DMS153 treated with DMSO at 0.1 percent for 48 hours (cell line): ENCODE measurements around the gene DDIAS.
"Not testable (repeated sequence)": the region's sequence is repeated elsewhere in the genome, so short reads cannot be mapped to it uniquely, and the experiment has no call there.

Experiments
- DNase-seq: peaks from one replicate; lab custom pipeline; 2025; ENCODE audit not compliant: unreplicated experiment; lab: John Stamatoyannopoulos, UW

Gene DDIAS

GRCh38 chr11:82924522-82925224 is 23.1 kb downstream of the DDIAS start:
- DNase-seq: no peak

GRCh38 chr11:82927264-82927880 is 25.8 kb downstream of the DDIAS start:
- peak; percentile 74 for DNase-seq

GRCh38 chr11:82929121-82929520 is 27.6 kb downstream of the DDIAS start:
- DNase-seq: no peak

- DNase-seq: no peak
These were observed 28.7 kb downstream of the DDIAS start for GRCh38 chr11:82930229-82930628.

DNA sequence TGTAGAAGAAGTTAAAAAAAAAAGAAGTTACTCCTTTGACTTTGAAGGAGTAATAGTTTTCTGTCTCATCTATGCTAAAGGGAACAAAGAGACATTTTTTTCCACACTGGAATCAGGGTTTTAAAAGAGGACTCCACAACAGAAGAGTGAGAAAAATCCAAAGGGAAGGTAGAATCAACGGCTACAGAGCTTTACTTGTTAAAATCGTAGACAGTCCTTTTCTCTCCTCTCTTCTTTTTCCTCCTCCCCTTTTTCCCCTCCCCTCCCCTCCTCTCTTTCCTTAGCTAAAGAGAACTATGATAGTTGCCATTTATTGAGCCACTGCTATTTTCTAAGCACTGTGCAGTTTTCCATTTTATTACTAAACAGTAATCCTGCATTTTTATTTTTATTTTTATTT is 29.2 kb downstream of the DDIAS start:
- DNase-seq: no peak

GRCh38 chr11:82932564-82932963 is 31.0 kb downstream of the DDIAS start:
- no peak for DNase-seq

DNA sequence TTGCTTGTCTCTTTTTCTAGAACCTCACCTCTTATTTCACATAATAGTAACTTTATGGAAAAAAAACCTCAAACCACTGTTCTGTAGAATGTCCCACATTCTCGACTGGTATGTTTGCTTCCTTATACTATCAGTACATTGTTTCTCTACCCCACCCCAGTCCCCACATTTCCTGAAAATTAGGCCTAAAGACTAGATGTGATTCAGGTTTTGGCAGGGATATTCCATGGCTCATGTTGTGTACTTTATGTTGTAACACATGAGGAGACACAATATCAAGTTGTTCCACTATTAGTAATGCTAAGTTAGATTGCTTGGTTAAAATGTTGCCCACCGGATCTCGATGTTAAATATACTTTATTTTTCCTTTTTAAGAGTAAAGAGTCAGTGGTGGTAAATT is 34.7 kb downstream of the DDIAS start:
- DNase-seq: no peak

GRCh38 chr11:82937554-82937953 is 36.0 kb downstream of the DDIAS start:
- DNase-seq: no peak

DNA sequence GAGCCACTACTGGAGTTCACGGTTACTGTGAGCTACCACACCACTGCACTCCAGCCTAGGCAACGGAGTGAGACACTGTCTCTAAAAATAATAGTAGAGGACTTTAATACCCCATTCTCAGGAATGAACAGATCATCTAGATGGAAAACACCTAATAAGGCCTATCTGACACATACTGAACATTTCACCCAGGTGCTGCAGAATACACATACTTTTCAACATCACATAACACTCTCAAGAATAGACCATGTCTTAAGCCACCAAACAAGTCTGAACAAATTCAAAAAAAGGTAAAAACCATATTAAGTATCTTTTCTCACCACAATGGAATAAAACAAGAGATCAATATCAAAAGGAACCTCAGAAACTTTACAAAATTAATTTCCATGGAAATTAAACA is 37.9 kb downstream of the DDIAS start:
- no peak for DNase-seq

- DNase-seq: no peak
These were observed 40.8 kb downstream of the DDIAS start for GRCh38 chr11:82942376-82942775.

DNA sequence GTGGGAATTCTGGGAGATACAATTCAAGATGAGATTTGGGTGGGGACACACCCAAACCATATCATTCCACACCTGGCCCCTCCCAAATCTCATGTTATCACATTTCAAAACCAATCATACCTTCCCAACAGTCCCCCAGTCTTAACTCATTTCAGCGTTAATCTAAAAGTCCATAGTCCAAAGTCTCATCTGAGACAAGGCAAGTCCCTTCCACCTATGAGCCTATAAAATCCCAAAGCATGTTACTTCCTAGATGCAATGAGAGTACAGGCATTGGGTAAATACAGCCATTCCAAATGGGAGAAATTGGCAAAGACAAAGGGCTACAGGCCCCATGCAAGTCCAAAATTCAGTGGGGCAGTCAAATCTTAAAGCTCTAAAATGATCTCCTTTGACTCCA is 41.9 kb downstream of the DDIAS start:
- not testable (repeated sequence) for DNase-seq

DNA sequence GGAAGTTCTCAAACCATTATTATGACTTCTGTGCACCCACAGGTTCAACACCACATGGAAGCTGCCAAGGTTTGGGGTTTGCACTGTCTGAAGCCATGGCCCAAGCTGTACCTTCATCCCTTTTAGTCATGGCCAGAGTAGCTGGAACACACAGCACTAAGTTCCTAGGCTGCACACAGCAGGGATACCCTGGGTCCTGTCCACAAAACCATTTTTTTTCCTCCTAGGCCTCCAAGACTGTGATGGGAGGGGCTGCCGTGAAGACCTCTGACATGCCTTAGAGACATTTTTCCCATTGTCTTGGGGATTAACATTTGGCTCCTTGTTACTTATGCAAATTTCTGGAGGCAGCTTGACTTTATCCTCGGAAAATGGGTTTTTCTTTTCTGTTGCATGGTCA is 42.7 kb downstream of the DDIAS start:
- DNase-seq: no peak

DNA sequence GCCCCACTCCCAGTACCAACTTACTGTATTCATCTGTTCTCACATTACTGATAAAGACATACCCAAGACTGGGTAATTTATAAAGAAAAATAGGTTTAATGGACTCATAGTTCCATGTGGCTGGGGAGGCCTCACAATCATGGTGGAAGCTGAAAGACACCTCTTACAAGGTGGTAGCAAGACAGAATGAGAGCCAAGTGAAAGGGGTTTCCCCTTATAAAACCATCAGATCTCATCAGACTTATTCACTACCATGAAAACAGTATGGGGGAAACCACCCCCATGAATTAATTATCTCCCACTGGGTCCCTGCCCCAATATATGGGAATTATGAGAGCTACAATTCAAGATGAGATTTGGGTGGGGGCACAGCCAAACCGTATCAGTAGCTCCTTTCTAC is 43.5 kb downstream of the DDIAS start:
- DNase-seq: not testable (repeated sequence)

DNA sequence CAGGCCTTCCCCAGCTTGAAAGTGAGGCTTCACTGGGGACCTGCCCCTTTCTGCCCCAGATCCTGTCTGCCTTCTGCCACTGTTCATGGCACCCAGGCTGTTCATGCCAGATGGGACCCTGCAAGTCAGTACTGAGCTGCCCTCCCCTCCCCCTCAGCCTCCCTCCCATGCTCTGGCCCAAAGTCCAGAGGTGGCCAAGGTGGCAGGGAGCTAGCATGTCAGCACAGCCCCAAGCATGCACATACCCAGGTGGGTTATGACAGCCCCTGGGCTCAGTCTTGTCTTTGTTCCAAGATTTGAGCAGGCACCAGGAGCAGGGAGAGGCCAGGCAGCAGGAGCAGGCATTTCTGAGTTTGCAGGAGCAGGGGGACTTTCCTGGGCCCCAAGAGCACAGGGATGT is 44.1 kb downstream of the DDIAS start:
- no peak for DNase-seq

GRCh38 chr11:82949352-82949751 is 47.8 kb downstream of the DDIAS start:
- DNase-seq: no peak

DNA sequence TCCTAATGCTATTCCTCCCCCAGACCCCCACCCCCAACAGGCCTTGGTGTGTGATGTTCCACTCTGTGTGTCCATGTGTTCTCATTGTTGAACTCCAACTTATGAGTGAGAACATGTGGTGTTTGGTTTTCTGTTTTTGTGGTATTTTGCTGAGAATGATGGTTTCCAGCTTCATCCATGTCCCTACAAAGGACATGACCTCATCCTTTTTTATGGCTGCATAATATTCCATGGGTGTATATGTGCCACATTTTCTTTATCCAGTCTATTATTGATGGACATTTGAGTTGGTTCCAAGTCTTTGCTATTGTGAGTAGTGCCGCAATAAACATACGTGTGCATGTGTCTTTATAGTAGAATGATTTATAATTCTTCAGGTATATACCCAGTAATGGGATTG is 49.0 kb downstream of the DDIAS start:
- not testable (repeated sequence) for DNase-seq

- peak; percentile 28 for DNase-seq
These were observed 54.4 kb downstream of the DDIAS start for GRCh38 chr11:82955736-82956453.

DNA sequence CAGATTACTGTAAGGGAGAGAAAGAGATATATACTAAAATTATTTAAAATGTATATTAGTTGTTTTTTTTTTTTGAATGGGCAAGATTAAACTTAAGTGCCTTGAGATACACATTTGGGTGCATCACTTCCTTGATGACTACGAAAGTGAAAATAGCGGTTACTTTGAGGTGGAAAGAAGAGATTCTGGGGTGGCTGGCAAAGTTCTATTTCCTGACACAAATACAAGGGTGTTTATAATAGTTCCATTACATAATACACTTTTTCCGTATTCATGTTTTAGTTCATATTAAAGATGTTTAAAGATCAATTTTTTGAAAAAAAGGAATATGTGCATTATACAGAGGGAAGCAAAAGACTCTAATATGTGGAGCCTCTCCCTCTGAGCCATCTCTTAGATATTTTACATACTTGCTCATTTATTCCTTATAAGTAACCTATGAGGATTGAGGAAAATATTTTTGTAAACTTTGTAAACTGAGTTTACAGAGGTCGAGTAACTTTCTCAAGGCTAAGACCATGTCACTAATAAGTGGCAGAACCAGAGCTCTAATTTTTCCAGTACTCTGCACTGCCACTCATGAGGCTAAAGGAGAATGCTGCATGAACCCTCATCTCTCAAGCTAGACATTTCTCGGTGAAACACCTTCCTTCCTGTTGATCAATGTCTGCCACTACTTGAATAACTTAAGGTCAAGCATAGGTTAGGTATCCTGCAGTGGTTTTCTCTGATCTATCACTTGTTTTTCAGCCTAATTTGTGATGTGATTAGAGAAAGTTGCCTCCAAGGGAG is 58.6 kb downstream of the DDIAS start:
- no peak for DNase-seq

DNA sequence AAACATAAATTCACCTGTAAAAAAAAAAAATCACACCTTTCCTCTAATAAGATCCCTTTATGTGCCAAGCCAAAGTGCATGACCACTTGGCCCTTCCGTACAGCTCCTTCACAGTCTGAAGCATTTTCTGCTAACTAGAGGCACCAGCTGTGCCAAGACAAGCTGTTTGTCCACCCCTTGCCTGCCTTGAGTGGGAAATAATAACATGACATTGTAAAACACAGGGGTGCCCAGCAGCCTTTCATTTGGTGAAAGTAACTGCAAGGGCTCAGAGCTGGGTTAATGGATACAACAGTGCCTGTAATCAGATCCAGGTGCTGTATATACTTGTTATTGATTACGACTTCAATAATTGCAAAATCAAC is 59.2 kb downstream of the DDIAS start:
- no peak for DNase-seq

DNA sequence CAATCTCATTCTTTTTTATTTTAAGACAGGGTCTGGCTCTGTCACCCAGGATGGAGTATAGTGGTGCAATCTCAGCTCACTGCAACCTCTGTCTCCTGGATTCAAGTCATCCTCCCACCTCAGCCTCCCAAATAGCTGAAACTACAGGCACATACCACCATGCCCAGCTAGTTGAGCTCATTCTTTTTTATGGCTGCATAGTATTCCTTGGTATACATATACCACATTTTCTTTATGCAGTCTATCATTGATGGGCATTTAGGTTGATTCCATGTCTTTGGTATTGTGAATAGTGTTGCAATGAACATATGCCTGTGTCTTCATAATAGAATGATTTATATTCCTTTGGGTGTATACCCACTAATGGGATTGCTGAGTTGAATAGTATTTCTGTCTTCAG is 60.5 kb downstream of the DDIAS start:
- not testable (repeated sequence) for DNase-seq

DNA sequence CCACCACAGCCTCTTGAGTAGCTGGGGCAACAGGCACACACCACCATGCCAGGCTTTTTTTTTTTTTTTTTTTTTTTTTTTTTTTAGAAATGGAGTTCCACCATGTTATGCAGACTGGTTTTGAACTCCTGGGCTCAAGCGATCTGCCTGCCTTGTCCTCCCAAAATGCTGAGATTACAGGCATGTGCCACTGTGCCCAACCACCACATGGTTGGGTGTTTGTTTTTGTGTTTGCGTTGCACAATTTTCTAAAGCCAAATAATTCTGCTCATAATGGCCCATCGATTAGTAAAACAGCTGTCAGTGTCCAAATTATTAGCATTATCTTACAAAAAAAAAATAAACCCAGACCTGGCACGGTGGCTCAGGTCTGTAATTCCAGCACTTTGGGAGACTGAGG is 65.8 kb downstream of the DDIAS start:
- no peak for DNase-seq

DNA sequence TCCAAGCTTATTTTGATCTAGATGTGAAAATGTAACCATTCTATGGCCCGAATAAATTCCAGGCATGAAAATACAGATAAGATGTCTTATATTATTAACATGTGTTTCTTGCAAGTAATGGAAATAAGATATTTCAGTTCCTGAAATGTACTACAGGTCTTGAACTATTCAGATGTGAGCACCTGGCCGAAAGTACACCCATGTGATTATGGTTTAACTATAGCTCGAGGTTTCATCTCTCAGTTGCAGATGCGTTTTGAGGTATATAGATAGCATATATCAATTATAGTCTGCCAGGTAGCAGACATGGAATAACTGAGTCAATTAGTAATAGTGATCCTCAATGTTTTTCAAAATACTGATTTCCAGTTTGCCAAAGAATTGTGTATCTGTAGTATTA is 68.3 kb downstream of the DDIAS start:
- DNase-seq: no peak
